Hepatocyte (in vitro differentiated cells): ENCODE data around the gene CRHR1.

ENCODE experiments used
- EZH2 ChIP-seq: fragments of 200-600 bp; sonication (generic); IDR thresholded peaks from 2 replicates; pipeline ENCODE4 v1.6.1; 2016; ENCODE audit warnings: antibody characterized with exemption, mild to moderate bottlenecking, borderline replicate concordance
- EZH2phosphoT487 ChIP-seq: fragments of 200-600 bp; sonication (generic); IDR thresholded peaks from one replicate; pipeline ENCODE4 v1.6.1; 2018; ENCODE audit warnings: antibody characterized with exemption, mild to moderate bottlenecking, low read depth, moderate library complexity; ENCODE audit not compliant: unreplicated experiment, severe bottlenecking
- TF ChIP-seq, protein P1 (sequence below): fragments of 200-600 bp; sonication (generic); IDR thresholded peaks from 2 replicates; pipeline ENCODE4 v1.5.1; 2016; ENCODE audit warnings: antibody characterized with exemption, mild to moderate bottlenecking; ENCODE audit not compliant: poor library complexity

- TF ChIP-seq, protein P1, sequence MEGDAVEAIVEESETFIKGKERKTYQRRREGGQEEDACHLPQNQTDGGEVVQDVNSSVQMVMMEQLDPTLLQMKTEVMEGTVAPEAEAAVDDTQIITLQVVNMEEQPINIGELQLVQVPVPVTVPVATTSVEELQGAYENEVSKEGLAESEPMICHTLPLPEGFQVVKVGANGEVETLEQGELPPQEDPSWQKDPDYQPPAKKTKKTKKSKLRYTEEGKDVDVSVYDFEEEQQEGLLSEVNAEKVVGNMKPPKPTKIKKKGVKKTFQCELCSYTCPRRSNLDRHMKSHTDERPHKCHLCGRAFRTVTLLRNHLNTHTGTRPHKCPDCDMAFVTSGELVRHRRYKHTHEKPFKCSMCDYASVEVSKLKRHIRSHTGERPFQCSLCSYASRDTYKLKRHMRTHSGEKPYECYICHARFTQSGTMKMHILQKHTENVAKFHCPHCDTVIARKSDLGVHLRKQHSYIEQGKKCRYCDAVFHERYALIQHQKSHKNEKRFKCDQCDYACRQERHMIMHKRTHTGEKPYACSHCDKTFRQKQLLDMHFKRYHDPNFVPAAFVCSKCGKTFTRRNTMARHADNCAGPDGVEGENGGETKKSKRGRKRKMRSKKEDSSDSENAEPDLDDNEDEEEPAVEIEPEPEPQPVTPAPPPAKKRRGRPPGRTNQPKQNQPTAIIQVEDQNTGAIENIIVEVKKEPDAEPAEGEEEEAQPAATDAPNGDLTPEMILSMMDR, result no peak
- no peak for TF ChIP-seq EZH2phosphoT487
- no peak for TF ChIP-seq EZH2
Measured at GRCh38 chr17:45849536-45849990, 65.4 kb downstream of the CRHR1 start.
